CD4-positive, alpha-beta T cell treated with Interleukin-6 for 4 hours (primary cell): Measurements from ENCODE around the gene MSX1.
A peak's percentile ranks its signal among the peaks of the same experiment; 100 is the strongest.
"Not testable (repeated sequence)": the region's sequence is repeated elsewhere in the genome, so short reads cannot be mapped to it uniquely, and the experiment has no call there.

Experiments
- DNase-seq: peaks from one replicate; pipeline ENCODE4 v3.0.0-alpha.2; 2020; ENCODE audit warnings: mixed read lengths

MSX1 gene

DNA sequence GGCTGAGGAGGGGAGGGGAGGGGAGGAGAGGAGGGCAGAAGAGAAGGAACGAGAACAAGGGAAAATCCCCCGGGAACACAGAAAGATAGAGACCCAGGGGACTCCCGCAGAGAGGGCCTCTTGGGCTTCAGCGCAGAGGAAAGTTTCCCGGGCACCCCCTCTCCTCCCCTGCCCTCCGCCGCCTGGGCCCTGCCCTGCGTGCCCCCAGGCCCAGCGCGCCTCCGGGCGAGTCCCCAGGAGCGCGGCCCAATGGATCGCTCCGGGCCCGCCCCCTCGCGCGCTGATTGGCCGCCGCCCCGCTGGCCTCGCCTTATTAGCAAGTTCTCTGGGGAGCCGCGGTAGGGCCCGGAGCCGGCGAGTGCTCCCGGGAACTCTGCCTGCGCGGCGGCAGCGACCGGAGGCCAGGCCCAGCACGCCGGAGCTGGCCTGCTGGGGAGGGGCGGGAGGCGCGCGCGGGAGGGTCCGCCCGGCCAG, at the start of gene MSX1:
Gene MSX1 (plus strand): TSS at position 341 of the 474 bp plus-strand sequence. CDS start 235 bp downstream, outside the sequence.
- peak; percentile 18 for DNase-seq

DNA sequence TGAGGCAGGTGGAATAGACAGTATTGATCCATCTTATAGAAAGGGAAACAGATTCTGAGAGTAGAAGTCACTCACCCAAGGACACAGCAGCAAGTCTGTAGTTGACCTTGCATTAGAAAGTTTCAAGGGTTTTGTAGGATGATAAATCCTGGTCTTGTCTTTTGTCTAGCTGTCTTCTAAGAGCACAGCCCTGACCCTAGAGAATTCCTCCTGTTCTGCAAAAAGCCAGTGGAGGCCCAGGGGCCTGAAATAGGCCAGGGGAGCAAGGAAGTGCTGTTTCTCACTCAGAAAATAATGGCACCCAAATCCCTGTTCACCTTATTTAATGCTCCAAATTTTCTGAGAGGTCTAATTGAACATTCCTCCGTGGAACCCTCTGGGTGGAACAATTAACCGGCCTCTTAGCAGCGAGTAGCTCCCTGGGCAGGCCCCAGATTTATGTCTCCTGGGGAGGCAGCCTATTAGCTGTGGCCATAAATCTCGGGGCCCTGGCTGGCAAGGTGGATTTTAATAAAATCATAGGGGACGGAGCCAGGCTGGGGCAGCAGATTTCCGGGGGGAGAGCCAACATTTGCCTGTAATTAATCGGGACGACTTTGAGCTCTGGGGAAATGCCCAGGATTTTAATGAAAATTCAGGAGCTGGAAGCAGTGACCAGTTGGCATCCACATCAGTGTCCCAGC, 49.2 kb upstream of the MSX1 start:
- DNase-seq: no peak

DNA sequence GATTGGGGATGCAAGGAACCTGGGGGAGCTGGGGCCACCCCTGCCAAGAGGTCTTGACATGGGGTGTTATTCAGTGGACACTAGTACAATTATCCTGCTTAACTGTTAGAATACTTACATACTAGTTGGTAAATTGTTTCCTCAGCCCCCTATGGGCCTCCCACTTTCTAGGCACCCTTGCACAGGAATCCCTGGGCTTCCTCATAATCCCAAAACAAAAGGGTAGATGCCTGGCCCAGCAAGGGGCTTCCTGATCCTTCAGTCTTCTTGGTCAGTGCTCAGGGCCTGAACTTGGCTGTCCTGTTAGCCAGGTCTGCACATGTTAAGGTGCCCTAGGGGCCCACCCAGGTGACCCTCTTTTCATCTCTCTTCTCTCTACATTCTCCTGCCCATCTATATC, 48.7 kb upstream of the MSX1 start:
- DNase-seq: no peak

DNA sequence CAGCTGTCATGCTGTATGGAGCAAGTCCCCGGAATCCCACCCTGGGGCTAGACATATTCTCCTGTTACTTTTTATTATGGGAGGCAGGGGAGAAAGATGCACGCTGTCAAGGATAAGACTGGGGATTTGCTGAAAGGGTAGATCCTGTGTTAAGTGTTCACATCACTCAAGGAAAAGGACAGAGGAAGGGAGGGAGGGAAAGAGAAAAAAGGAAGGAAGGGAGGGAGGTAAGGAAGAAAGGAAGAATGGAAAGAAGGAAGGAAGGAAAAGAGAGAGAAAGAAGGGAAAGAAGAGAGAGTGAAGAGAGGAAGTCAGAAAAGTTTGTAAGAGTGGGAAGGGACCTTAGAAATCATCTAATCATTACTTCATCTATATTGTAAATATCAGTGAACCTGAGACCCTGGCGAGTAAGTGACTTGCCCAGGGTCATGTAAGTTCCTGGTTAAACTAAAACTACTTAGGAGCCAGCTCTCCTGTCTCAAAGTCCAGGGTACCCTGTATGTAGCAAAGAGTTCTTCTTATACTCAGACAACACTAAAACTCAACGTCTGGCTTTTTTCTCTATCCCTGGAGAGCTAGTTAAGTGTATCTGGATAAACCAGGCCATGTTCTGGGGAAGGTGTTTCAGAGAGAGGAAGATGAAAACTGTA, 47.2 kb upstream of the MSX1 start:
- no peak for DNase-seq

DNA sequence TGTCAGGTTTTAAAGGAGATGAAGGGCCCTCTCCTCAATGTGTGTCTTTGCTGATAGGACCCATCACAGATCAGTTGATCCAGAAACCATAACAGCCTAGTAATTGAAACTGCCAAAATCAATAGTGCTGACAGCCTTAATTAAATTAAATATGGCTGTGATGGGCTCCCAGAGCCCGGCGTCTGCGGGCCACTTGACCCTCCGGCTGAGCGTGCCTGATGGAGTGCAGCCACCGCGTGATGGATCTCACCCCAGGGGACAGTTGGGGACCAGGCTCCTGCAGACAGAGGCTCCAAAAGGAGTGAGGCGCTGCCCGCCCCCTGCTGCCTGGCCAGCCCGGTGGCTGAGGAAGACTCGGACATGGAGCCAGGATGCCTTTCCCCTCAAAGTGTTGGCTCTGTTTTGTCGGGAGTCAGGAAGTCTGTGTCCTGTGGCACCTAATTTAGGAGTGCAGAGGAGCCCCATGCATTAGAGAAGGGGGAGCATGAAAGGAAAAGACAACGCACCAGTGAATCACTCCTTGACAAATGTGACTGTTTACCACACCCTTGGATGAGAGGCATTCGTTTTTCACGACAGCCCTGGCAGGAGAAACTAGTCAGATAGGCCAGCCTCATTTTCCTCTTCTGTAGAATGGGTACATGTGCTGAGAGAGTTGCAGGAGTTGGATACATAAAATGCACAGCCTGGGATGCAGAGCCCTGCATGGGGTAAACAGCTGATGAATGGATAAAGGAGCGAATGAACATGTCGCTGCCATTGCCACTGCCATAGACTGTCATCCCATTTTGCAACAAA, 40.9 kb upstream of the MSX1 start:
- no peak for DNase-seq

DNA sequence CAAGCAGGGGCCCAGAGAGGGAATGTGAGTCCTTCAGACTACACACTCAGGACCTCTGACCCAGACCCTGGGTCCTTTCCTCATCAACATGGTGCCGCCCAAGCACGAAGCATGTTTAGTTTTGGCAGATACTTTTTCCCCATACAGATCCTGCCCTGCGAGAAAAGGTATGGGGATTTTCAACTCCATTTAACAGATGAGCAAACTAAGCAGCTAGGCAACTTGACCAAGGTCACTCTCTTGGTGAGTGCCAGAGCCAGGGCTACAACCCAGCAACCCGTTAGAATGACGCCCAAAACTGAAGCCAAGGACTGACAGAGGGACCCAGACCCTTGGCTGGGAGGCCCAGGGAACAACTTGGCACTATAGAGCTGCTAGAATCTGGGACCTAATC, 40.3 kb upstream of the MSX1 start:
- DNase-seq: no peak

DNA sequence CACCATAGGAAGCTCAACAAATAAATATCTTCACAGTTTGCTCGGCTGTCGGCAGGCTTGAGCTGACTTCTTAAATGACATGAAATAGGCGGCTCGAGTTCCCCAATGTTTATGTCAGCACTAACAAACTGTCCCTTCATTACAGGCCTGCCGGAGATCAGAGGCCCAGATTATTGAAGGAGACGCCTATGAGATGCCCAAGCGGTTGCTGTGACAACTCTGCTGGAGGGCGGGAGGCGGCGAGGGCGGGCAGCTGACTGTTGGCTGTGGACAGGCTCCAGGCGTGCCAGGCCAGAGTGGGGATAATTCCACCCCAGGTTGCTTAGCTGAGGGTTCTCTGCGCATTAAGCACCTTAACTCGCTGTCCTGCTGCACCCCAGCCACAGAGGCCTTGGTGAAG, 39.2 kb upstream of the MSX1 start:
- DNase-seq: no peak

DNA sequence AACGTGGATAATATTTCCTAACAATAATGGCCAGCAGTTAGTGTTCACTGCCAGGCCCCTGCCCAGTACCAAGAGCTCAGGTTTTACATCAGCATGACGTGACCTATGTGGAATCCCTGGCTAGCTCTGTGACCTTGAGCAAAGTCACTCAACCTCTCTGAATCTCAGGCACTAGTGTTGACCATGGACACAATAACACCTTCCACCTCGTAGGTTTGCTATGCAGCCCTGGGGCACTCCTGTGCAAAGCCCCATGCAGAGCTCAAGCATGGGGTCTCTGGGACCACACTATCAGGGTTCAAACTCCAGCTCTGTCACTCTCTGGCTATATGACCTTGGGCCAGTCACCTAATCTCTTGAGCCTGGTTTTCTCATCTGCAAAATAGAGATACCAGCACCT, 38.7 kb upstream of the MSX1 start:
- no peak for DNase-seq

DNA sequence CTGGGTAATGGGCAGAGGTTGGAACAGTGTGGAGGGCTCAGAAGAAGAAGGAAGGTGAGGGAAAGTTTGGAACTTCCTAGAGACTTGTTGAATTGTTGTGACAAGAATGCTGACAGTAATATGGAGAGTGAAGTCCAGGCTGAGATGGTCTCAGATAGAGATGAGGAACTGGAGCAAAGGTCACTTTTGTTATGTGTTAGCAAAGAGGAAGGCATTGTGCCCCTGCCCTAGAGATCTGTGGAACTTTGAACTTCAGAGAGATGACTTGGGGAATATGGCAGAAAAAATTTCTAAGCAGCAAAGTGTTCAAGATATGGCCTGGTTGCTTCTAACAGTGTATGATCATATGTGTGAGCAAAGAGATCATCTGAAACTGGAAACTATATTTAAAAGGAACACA, 37.9 kb upstream of the MSX1 start:
- no peak for DNase-seq

DNA sequence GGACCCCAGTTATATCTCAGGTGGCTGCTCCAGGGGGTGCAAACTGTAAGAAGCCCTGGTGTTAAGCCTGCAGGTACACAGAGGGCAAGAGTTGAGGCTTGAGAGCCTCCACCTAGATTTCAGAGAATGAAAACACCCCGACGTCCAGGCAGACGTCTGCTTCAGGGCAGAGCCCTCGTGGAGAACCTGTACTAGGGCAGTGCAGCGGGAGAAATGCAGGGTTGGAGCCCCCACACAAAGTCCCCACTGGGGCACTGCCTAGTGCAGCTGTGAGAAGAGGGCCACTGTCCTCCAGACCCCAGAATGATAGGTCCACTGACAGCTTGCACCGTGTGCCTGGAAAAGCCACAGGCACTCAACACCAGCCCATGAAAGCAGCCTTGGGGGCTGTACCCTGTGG, 37.2 kb upstream of the MSX1 start:
- not testable (repeated sequence) for DNase-seq

DNA sequence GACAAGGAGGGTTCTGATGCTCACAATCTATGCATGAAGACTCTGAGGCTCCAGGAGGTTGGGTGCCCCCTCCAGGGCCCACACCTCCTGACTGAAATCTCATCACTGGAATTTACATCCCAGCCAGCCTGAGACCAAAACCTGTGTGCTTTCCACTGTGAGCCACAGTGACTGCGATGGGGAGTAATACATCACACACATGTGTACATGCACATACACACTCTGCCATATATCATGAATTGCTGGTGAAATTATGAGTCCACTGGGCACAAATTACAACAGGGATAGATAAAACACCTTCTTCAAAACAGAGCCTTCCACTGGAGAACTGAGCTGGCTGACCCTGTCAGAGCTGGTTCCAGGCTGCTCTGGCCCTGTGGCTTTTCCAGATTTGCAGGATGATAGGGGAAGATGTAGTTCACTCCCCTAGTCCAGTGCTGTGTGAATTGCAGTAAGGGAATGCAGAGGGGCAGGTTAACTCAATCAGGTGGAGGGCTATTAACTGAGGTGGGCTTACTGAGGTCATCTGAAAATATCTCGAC, 35.8 kb upstream of the MSX1 start:
- DNase-seq: no peak

DNA sequence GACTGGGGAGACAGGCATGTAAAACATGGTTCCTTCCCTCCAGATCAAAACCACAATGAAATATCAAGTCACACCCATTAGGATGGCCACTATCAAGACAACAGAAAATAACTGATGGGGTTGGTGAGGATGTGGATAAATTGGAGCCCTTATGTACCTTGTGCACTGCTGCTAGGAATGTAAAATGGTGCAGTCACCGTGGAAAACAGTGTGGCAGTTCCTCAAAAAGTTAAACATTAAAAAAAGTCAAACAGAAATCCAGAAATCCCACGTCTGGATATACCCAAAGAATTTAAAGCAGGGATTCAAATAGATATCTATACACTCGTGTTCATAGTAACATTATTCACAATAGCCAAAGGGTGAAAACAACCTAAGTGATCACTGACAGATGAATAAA, 35.2 kb upstream of the MSX1 start:
- no peak for DNase-seq

DNA sequence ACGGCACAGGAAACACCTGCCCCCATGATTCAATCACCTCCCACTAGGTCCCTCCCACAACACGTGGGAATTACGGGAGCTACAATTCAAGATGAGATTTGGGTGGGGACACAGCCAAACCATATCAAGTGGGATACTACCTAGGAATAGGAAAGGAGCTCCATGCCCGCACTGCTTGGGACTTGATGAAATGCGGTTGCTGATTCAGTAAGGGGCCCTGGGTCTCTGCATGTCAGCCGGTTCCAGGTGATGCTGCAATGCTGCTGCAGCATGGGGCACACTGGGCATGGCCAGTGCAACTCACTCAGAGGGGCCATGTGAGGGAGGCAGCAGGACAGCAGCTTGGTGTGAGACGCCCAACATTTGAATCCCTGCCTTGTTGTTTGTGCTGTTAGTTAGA, 34.0 kb upstream of the MSX1 start:
- DNase-seq: no peak

DNA sequence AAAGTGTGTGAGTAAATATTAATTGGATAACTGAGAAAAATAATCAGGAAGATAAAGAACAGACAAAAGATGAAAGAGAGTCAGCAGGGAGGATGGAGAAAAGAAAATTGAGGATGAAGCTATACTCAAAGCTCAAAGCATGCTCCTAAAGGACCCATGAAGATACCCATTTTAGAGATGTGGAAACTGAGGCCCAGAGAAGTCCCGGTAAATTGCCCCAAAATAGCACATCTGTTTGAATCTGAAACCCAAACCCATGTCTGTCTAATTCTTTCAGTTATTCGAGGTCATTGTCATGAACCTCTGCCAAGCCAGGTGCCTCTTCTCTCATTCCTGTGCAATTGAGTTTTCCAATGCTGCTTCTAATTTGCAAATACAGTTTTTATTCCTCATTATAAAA, 29.6 kb upstream of the MSX1 start:
- DNase-seq: no peak

DNA sequence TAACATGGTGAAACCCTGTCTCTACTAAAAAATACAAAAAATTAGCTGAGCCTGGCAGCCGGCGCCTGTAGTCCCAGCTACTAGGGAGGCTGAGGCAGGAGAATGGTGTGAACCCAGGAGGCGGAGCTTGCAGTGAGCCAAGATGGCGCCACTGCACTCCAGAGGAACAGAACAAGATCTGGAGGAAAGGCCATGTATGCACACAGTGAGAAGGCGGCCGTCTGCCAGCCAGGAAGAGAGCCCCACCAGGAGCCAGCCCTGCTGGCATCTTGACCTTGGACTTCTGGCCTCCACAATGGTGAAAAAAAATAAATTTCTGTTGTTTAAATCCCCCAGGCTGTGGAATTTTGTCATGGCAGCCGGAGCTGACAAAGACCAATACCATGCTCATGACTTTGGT, 28.2 kb upstream of the MSX1 start:
- DNase-seq: no peak

DNA sequence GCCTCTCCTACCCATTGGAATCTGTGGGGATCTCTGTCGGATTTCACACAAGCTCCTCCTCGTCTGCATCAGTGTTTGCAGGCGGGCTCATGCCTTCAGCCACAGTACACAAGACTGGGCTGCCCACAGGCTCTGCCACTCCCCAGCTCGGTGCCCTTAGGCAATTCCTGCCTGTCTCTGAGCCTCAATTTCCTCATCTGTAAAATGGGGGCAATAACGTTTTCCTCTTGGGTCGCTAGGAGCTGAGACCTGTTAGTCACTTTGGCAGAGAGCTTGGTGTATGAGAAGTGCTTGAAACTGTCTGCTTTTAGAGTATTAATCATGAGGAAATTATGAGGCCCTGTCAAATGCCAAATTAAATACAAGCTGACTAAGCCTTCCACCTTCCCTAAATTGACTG, 27.6 kb upstream of the MSX1 start:
- DNase-seq: no peak

DNA sequence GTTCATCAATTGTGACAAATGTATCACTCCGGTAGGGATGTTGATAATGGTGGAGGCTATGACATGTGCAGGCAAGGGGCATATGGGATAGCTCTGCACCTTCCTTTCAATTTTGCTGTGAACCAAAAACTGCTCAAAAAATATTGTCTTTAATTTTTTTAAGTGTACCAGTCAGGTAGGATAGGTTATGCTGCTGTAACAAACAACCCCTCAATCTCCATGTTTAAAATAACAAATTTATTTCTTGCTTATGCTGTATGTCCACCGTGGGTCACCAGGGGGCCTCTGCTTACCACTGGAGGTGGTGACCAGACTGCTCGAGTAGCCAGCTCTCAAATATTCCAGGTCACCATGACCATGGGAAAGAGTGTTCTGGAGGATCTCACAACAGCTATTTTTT, 23.4 kb upstream of the MSX1 start:
- DNase-seq: no peak

DNA sequence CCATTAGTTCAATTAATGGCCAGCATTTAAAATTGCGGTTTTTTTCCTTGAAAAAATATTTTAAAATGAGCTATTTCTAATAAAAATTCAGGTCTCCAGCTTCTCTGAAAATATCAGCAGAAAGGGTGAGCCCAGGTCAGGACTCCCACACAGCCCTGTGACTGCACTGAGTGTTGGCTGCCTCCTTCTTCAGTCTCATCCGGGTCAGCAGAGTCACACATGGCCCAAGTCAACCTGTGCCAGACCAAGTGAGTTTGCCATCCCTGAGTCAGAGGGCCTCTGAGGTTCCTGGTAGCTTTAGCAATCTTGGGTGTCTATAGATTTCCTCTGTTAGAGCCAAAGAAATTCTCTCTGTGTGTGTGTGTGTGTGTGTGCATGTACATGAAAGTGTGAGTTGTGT, 22.1 kb upstream of the MSX1 start:
- no peak for DNase-seq

DNA sequence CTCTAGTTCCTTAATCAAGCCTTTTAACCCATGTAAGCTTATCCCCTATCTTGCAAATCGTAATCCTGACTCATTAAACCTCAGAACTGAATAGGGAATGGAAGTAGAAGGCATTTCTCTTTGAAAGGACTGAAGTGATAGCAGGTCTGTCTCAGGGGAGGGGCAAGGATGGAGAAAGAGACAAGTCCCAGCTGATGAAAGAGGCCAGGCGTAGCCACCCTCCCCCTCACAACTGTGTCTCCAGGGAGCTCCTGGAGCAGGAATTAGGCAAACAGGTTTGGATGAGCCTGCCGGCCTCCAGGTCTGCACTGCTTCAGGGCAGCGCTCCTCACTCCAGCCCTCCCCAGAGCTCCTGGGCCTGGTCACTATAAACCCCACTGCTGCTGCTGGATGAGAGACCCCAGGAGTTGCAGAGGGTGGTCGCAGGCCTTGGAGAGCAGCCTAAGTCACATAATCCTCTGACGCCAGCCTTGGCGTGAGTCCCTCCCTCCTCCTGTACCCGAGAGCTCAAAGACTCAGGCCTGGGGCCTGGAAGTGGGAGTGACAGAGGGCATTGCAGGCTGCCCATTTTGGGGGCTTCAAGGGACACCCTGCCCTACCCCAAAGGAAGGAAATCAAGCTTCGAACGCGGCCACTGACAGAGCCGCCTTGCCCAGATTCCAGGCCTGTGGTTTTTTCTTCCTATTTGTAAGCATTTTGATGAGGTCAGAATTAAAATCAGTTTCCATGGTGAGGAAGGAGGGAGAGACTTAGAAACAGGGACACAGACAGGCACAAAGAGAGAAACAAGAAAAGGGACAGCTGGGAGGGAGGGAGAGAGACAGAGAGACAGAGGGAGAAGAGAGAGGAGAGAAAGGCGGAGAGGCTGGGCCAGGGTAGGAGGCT, 21.2 kb upstream of the MSX1 start:
- DNase-seq: no peak

DNA sequence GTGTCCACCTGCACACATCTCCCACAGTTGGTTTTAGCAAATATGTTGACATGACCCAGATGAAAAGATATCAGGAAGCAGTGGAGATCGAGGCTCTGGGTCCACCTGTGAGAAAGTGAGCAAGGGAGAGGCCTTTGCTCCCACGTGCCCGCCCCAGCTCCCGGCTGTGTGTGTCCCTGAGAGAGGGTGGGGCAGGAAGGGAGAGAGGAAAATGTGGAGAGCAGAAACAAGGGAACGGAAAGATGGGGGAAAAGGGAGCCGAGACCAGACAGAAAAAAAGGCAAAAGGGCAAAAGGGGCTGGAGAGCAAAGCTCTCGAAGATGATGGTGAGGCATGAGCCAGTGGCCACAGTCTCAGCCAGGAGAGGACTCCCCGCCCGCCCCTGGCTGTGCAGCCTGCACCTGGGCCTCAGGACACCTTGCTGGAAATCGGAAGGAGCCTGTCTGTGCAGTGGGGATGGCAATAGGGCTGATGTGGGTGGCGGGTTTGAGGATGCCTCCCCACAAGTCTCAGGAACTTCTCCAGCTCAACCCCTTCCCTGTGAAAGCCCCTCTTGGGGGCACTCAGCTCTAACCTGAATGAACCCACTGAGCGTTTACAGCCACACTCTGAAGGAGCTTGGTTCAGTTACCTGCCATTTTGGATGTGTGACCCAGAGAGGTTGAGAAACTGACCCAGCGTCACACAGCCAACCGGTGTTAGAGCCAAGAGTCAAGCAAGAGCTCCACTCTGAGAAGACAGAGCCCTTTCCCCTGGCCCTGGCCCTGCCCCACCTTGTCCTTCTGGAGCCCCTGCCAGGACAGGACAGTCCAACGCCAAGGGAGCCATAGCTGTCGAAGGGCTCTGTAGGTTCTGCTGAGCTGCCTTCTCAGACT, 20.3 kb upstream of the MSX1 start:
- DNase-seq: no peak

DNA sequence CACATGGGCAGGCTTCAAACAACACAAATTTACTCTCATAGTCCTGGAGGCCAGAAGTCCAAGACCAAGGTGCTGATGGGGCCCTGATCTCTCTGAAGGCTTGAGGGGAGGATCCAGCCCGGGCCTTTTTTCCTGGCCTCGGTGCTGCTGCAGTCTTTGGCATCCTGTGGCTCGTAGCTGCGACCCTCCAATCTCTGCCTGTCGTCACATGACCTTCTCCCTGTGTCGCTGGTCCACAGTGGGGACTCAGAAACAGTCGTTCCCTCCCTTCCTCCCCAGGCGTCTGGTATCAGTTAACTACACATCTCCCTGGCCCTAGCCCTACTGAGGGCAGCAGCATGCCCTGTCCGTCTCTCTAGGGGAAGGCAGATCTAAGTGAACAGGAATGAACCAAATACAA, 19.1 kb upstream of the MSX1 start:
- no peak for DNase-seq

DNA sequence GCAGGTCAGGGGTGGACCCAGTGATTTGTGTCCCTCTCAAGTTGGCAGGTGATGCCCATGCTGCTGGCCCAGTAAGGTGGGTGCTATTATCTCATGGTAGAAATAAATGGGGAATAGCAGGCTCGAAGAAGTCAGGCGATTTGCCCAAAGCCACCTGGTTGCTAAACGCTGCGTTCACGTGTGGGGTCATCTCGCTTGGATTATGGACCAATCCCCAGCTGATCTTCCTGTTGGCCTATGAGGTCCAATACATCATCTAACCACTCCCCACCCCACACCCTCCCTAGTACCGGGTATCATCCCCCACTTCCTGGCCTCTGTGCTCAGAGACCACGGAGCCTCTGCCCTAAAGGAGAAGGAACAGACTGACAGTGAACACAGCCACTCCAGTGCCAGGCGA, 18.3 kb upstream of the MSX1 start:
- DNase-seq: no peak
